ENCODE measurements around the gene FCN1.

The FCN1 gene

DNA sequence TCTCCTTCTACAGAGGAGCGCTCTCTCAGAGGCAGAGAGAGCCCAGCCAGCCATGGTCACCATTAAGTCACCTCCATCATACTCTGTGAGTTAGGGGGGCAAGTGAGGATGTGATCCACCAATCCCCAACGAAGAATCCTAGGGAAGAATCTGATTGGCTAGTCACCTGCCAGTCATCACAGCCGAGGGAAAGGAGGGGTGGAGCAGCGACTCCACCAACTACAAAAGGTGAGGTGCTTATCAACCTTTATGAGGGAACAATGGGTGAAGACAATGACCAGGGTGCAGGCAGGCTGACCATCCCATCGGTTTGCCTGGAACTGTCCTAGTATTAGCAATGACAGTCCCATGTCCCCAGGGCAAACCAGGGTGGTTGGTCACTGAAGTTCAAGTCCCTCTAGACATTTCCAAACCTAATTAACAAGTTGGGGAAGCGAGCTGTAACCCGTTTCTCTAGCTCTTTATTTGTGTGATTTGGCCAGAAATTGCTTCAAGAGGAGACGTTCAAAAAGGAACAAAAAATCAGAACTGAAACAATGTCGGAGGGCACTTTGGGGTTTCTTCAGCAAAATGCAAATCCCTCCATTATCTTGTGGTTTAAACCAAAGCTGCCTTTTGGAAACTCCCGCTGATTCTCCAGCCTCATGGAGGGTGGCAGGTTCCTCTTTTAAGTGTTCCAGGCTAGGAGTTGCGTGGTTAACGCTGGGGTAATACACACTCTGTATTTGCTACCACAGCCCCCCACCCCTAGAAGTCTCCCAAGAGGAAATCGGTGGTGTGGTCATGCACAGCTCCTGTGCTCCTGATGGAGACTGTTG is 18.8 kb upstream of the FCN1 start:
- no peak for DNase-seq

DNA sequence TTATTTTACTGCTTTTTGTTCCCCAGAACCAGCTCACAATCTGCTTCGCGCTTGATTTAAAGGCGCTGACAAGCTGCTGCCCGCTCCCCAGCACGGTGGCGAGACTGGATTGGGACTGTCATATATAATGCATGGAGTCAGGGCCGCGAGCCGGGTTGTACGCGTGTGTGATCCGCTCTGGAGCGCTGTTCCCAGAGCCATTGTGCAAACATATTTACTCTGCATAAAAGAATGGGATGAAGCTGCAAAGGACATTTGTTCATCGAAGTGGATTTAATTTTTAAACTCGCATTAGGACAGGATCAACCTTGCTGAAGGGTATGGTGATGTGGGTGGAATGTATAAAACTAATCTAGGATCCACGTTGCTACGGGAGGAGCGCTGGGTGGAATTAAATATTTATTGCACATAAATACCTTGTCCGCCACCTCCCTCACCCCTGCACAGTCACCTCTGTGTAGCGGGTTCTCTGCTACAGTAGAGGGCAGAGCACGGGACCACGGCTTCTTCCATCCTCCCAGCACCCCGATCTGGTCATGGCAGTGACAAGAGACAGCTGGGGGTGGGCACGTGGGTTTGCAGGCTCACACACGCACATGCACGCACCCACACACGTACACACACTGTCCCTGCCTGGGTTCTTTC is 18.1 kb upstream of the FCN1 start:
- DNase-seq = no peak

DNA sequence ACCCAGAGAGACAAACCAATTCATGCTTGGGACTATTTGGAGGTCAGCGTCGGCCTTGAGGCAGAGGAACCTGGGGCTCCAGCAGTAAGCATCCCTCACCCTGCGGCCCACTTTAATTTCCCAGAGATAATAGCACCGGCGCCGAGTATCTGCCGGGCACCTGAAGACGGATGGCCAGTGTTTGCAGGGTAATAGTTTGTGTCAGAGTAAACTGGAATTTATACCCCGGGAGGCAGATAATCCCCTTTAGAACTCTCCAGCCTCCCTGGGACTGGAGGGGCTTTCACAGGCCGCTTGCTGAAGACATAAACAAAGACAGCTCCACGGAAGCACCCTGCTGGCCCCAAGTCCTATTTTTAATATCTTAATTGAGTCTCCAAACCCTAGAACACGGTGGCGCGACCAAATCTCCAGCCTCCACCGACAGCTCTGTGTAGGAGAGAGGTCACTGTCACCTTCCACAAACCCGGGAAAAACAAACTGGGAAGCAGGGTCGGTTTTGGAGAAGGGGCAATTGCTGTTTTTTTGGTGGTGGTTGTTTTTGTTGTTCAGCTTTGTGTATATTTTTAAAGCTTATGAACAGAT is 17.4 kb upstream of the FCN1 start:
- no peak for DNase-seq

DNA sequence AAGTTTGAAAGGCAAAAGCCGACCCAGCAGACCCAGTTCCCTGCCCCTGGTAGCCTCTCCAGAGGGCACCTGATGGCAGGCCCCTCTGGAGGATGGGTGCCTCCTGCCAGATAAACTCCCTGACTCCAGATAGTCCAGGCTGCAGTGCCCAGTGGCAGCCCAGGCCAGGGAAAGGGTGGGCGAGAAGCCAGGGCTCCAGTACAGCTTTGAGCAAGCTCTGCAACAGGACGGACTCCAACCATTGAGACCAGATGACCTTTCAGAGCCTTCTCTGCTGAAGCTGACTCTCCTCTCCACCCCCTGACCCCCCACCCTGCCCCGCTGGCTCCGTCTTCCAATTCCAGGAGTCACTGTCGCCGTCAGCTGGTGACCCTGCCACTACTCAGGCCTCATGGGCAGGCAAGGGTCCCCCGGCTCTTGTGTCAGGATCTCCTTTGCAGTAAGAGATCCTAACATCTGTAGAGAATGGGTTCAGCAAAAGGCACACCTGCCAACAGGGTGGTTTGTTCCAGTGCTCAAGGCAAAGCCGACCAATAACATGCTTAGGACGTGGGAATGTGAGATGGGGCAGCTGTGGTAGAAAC is 15.5 kb upstream of the FCN1 start:
- DNase-seq = no peak

DNA sequence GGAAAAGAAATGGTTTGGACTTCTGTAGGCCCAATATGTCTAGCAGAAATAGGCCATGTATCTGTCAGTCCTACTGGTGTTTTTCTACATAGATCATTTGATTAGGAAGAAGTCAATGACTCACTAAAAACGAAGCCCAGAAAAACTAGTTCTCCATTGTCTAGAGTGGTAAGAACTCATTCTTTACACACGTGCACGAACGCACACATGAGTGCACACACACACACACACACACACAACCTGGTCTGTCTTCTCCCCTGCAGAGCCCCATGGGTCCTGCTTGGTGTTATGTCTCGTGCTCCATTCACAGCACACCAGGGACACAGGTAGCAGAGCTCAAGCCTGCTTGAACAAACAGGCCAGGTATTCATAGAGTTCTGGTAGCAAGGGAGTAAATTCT is 14.9 kb upstream of the FCN1 start:
- no peak for DNase-seq

DNA sequence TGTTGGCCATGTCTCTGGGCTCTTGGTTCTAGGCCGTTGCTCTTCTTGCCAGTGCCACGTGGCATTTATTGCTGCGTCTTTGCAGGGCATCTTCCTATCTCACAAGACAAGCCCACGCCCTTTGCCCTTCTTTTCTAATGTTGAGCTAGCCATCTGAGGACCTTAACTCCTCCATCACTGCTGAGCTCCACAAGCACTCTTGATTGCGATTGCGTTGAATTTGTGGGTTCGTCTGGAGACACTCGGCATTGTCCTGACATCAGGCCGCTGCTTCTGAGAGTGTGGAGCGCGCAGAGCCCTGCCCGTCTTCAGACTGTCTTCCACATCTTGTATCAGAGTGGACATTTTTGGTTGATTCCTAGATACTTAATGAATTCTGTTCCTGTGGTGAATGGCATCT is 14.5 kb upstream of the FCN1 start:
- DNase-seq = no peak

DNA sequence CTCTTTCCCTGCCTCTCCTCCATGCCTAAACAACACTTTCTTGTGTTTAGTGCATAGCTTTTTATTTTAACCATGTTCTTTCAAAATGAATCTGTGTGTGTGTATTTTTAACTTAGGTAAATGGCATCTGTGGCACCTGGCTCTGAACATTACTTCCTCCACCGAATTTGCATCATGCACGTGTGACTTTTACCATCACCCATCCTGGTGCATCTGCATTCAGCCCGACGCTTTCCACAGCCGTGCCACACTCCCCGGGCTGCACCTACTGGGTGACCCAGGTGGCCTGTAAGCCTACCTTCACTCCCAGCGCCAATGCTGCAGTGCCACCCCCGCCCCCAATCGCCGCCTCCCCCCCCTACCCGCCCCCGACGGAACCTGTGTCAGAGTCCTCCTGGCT is 12.7 kb upstream of the FCN1 start:
- no peak for DNase-seq

DNA sequence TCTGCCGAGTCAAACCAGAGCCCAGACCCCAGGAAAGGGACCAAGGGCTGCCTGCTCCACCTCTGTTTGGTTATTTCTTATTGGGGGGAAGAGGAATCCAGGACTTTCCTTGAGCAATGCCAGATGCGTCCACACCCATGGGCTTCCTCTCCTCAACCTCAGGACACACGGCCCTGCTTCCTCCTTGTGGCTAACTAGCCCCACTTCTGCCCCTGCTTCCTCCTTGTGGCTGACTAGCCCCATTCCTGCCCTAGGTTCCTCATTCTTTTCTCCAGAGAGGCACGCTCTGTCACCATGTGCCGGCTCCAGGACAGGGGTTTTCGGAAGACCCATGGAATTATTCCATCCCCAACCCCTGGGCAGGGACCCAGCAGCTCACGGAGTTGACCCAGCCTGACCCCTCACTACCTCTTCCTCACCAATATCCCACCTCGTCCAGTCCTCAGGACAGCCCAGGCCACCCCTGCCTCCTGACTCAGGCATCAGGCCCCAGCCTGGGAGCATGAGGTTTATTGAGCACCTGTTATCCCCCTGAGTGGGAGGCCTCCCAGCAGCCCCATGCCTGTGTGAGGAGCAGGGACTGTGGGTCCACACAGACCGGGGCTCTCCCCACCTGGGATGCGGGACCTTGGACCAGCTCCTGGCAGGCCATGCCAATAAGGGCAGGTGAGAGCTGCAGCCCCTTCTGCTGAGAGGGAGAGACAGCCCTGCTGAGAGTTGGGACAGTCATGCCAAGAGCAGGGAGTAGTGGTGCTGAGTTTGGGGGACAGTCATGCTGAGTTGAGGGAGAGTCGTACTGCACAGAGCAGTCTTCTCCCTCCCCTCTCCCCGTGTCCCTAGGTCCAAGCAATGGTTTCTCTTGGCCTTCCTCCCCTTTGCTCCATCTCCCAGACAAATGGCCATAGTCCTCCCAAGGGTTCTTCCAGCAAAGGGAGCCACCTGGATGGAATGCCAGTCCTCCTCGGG is 11.8 kb upstream of the FCN1 start:
- DNase-seq = no peak

DNA sequence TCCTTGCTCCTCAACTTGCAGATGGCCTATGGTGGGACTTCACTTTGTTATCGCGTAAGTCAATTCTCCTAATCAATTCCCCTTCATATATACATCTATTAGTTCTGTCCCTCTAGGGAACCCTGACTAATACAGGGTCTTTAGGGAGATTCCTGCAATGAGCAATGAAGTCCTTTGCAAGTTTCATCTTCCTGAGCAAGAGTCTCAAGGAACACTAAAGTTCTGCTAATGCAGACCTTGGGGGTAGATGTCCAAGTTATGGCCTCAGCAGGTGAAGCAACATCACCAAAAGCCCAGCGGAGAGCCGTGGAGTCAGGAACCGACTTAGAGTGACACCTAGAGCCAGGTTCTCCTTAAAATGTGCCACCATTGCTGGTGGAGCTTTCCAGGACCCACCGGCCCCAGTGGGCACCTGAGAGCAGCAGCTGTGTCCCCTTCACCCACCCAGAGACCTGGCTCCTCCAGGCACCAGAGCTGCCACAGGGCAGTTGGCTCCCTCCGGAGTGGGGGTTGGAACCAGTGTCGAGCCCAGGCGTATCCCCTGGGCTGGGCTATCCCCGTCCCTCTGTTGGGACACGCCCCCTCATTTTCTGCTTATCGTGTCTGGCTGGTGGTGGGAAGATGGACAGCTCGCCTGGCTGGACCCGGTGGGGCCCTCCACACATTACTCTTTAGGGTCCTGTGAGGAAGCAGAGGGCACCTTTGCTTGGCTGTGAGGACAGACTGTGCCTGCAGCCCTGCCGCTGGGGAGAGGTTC is 10.9 kb upstream of the FCN1 start:
- DNase-seq = no peak

DNA sequence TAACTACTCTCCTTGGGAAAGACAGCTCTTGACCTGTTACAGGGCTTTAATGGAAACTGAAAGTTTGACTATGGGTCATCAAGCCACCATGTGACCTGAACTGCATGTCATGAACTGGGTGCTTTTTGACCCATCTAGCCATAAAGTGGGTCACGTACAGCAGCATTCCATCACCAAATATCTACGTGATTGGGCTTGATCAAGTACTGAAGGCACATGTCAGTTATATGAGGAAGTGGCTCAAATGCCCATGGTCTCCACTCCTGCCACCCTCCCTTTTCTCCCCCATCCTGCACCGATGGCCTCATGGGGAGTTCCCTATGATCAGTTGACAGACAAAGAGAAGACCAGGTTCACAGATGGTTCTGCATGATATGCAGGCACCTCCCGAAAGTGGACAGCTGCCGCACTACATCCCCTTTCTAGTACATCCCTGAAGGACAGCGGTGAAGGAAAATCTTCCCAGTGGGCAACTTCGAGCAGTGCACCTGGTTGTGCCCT is 7.3 kb upstream of the FCN1 start:
- no peak for DNase-seq

DNA sequence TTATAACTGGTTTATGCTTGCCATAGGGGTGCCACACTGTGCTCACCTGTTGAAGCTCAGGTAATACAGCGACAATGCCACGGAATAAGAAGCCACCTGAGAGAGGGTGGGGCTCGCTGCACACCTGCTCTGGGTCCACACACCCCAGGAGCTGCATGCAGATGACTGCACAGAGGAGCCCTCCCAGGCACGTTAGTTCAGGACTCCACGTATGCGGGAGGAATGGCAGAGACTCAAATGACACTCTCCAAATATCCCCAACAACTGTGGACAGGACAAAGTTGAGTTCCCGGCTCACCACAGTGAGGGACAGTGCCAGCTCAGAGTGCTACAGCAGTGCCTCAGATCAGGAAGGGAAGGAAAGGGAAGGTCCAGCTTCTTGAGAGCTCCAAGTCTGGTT is 5.8 kb upstream of the FCN1 start:
- DNase-seq = no peak

DNA sequence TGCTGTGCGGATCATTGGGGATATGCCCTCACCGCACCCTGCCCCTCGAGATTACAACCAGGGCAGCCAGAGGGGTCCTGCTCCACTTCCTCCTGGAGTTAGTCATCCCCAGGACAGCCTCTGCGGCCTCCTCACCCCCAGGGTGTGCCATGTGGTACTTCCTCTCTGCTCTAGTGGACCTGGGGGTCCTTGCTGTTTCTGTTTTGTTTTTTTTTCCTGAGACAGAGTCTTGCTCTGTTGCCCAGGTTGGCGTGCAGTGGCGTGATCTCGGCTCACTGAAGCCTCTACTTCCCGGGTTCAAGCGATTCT is 5.2 kb upstream of the FCN1 start:
- no peak for DNase-seq

DNA sequence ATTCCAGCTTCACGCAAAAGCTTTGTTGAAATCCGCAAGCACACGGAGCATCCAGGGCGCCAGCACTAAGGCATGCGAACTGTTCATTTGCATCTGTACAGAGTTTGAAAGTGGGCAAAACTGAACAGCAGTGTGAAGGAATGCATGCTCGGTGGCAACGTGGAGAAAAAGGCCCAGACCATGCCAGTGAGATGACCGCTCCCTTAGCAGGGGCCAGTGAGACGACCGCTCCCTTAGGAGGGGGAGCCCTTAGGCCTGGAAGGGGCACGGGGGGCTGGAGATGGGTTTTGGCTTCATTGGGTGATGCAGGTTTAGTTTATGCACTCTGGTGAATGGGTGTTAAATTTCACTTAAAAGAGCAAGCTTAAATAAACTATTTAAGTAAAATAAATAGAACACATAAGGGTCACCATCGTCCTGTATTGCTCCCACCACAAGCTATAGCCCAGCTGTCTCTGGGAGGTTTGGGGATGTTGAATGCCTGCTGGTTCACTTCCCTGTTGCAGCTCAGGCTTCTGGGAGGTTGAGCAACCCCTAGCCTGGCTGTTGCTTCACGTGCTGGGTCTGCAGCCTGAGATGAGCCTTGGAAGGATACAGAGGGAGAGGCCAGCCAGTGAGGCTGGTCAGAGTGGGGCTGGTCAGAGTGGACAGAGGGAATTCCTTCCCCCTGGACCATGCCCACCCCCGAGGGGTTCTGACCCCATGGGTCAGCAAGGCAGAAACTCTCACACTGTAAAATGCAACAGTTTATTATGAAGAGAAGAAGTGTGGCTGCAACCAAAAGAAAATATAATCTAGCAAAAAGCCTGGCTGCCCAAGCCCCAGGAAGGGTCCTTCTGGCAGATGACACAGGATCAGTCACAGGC is 4.6 kb upstream of the FCN1 start:
- no peak for DNase-seq

DNA sequence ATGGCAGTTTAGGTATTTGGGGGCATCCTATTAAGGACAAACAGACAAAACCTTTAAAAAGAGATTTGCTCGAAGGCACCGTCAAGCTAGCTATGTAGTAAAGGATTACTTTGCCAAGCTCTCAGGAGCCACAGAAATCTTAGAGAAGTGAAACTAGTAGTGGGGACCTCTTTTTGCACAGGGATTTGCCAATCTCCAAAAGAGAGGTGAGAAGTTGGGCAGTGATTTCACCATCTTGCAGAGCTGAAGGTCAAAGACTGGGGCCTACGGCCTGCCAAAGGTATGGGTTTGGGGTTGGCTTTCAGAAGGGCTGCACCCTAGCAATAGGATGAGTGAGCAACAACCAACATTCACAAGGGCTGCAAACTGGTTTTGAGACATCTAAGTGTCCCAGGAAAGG is 1.6 kb upstream of the FCN1 start:
- no peak for DNase-seq

DNA sequence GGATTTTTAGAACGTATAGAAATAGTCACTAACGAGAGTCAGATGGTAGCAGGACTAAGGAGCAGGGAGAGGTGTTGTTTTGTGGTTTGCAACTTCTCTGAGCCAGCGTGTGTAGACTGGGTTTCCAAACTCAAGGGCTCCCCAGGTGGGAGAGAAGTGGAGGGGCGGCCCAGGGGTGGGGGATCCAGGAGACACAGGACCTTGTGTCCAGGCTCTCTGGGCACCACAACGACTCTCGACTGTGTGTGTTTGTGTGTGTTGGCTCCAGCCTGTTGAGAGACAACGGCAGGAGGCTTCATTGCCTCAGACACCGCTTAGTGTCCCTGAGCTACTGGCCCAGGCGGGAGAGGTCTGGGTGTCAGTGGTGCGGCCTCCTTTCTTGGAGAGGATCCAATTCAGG is 934 bp upstream of the FCN1 start:
- no peak for DNase-seq

DNA sequence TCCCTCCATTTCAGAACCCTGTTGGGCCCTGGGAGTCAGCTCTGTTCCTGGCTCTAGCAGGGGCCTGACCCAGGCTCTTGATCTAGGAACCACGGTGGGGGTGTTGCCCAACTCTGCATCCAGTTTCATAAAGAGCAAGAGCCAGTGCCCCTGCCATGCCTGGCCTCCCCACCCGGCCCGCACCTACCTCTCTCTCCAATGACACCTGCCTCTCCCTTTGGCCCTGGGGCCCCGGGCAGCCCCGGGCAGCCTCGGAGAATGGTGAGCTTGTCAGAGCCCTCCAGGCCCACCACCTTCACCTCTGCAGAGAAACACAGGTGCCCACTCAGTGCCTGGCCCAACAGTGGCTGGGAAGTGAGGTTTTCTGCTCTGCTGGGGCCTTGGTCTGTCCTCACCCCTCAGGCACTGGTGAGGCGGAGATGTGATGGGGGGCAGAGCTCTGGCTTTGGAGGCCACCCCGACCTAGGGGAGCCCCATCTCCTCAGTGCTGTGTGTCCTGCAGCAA is 1.5 kb downstream of the FCN1 start:
- DNase-seq = no peak

DNA sequence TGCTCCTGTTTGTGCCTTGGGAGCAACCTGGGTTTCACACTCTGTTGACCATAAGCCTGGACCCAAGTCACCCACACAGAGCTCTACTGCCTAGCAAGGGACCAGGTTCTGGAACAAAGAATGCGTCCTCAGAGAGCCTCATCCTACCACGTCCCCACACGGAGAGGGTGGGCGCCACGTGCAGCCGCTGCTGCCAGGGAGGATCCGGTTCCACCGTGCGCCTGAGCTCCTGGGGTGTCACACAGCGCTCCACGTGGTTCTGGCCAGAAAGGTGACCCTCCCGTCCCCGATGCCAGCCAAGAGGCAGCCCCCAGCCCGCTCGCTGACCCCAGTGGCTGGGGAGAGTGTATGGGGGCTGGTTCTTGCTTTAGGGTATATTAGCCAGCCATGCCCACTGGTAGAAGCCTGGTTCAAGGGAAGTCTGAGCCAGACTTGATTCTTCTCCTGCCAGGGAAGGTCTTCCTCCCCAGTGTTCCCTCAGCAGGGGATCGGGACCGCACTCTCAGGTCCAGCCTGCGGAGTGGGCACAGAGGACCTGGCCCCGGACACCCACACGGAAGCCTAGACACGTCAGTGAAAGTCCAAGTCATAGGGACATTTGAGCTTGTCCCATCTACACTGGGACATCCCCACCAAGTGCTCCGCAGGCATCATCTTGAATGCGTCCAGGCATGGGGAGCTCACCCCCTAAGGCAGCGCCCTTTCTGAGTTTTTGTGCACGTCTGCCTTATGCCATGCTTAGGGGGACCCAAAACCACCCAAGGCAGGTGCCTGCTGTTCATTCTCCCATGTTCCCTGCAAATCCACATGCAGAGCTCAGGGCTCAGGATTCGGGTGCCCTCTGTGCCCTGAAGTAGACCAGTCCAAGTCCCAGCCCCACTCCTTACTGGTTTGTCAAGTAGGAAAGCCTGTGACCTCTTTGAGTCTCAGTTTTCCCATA is 2.4 kb downstream of the FCN1 start:
- no peak for DNase-seq

DNA sequence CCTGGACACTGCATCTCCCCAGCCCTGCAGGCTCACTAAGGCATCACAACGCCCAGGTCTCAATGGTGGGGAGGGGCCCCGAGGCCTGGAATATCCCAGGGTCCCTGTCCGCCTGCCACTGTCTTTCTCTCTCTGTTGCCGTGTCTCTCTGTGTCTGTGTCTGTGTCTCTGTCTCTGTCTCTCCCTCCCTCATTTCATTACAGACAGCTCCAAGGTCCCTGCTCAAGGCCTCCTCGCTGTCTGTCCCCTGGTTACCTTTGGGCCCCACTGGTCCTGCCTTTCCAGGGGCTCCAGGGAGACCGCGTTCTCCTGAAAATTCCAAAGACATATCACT is 3.2 kb downstream of the FCN1 start:
- no peak for DNase-seq

DNA sequence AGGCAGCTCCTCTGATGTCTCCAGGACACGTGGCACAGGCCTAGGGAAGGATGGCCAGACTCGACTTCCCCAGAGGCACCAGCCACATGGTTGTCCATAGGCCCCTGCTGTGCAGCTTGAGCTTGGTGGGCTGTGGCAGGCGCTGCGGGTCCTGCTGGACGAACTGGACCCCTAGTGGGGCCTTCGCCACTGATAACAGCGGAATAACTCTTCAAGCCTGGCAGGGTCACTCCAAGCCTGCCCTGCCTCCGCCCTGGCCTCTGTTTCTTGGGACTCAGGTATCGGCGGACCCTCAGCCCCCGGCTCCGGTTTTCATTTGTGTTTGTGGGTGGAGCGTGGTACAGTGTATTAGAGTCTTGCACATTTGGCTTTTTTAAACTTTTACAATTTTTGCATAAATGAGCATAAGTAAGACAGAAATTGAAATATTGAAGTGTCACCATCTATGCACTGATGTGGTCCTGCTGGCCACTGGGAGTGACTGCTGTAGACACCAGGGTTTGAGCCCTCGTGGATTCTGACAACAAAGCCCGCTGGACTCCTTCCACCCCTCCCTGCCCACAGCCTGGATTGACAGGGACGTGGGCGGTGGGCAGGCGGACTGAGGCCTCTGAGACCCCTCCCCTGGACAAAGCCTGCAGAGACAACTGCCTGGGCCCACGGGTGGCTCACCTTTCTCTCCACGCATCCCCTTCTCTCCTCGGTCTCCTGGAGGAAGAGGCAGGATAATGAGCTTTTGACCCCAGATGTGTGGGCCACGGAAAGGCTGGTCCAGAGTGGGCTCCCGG is 3.8 kb downstream of the FCN1 start:
- no peak for DNase-seq
